GM06990 (cell line): ENCODE measurements around the gene RBM38.

Experiments
- DNase-seq: peaks from one replicate; pipeline ENCODE4 v3.0.0-alpha.2; 2011; ENCODE audit not compliant: insufficient read length; ENCODE audit errors: extremely low read depth
- H3K27me3 ChIP-seq: replicated peaks from 2 replicates; pipeline ENCODE4 v1.6.0; 2011; ENCODE audit warnings: low read length; ENCODE audit not compliant: control insufficient read depth, insufficient read depth
- H3K36me3 ChIP-seq: 2 replicates; pipeline ENCODE4 v1.5.1; 2011; ENCODE audit warnings: low read length; ENCODE audit not compliant: control insufficient read depth, insufficient read depth
- H3K4me3 ChIP-seq: replicated peaks from 2 replicates; pipeline ENCODE4 v1.5.1; 2011; ENCODE audit warnings: low read depth, mild to moderate bottlenecking, control low read depth, low read length
- CTCF ChIP-seq: IDR thresholded peaks from 2 replicates; pipeline ENCODE4 v1.5.1; 2011; ENCODE audit warnings: low read length, control low read depth, mild to moderate bottlenecking, inconsistent platforms; ENCODE audit not compliant: insufficient read depth, poor library complexity, severe bottlenecking

Gene RBM38

GRCh38 chr20:57436223-57436545 is 45.0 kb downstream of the RBM38 start:
- Histone ChIP-seq H3K36me3 (no peaks in the 10 kb centered on the region), H3K4me3 (no peak overlapping the region), H3K27me3 (no peaks in the 10 kb centered on the region)
- no peak for TF ChIP-seq CTCF
- no peak for DNase-seq

- no peak for TF ChIP-seq CTCF
- no peak for DNase-seq
- Histone ChIP-seq H3K36me3 (no peaks in the 10 kb centered on the region), H3K4me3 (no peak overlapping the region), H3K27me3 (no peaks in the 10 kb centered on the region)
Measured at GRCh38 chr20:57437267-57437666, 46.1 kb downstream of the RBM38 start.

- H3K4me3 ChIP-seq, result no peak overlapping the region
- no peaks in the 10 kb centered on the region for H3K36me3 ChIP-seq
- no peak for DNase-seq
- H3K27me3 ChIP-seq, result no peaks in the 10 kb centered on the region
- no peak for TF ChIP-seq CTCF
Measured at GRCh38 chr20:57437672-57438330, 46.6 kb downstream of the RBM38 start.

GRCh38 chr20:57438552-57438951 is 47.4 kb downstream of the RBM38 start:
- H3K4me3 ChIP-seq, result no peak overlapping the region

GRCh38 chr20:57439432-57439831 is 48.2 kb downstream of the RBM38 start:
- H3K4me3 ChIP-seq, result no peak overlapping the region

More at GRCh38 chr20:57438552-57438951, 47.4 kb downstream of the RBM38 start:
- no peak for TF ChIP-seq CTCF
- no peak for DNase-seq
- Histone ChIP-seq H3K36me3 (no peaks in the 10 kb centered on the region), H3K27me3 (no peaks in the 10 kb centered on the region)

More at GRCh38 chr20:57439432-57439831, 48.2 kb downstream of the RBM38 start:
- no peak for DNase-seq
- Histone ChIP-seq H3K27me3 (no peaks in the 10 kb centered on the region), H3K36me3 (no peaks in the 10 kb centered on the region)
- no peak for TF ChIP-seq CTCF
